Nasal cavity respiratory epithelium epithelial cell of viscerocranial mucosa (primary cell): ENCODE data around the gene DHRSX. TPM values are rescaled to one million over a fixed set of nuclear protein-coding genes. Genes with fewer than 3 reads are reported as not detected.

ENCODE experiments used
- total RNA-seq: library from RNA; depleted of rRNA; stranded (reverse); fragments of >200 nt; gene quantifications from 2 replicates; pipeline ENCODE4 v1.2.3, GENCODE V29; 2014

Gene DHRSX, protein sequence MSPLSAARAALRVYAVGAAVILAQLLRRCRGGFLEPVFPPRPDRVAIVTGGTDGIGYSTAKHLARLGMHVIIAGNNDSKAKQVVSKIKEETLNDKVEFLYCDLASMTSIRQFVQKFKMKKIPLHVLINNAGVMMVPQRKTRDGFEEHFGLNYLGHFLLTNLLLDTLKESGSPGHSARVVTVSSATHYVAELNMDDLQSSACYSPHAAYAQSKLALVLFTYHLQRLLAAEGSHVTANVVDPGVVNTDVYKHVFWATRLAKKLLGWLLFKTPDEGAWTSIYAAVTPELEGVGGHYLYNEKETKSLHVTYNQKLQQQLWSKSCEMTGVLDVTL
- 18.5 and 23.6 TPM in 2 replicates for total RNA-seq

DNA sequence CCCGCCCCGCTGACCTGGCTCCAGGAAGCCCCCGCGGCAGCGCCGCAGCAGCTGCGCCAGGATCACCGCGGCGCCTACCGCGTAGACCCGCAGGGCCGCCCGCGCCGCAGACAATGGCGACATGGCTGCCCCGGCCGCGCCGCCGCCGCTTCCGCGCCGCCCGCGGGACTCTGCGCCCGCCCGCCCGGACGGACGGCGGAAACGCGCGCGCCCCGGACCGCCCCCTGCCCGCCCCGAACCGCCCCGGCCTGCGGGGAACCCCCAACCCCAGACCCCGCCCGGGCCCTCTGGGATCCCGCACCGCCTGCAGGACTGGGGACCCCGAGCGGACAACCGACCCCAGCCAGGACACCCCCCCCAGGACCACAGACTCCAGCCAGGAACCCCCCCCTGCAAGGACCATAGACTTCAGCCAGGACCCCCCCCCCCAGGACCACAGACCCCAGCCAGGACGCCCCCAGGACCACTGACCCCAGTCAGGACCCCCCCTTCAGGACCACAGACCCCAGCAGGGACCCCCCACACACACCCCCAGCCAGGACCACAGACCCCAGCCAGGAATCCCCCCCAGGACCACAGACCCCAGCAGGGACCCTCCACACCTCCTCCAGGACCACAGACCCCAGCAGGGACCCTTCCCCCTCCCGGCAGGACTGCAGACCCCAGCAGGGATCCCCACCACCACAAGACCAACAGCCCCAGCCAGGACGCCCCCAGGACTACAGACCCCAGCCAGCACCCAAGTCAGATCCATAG lies at the start of gene DHRSX, which contains the start of gene ZBED1:
TSS of gene DHRSX (minus strand) at position 174 of the 756 bp plus-strand sequence. CDS start at position 123, 51 bp downstream.
TSS of gene ZBED1 (minus strand) at position 174 of the 756 bp plus-strand sequence. CDS start 10,257 bp downstream, outside the sequence.

Other genes with a start within 250 kb of the DHRSX start
- 17.8 and 37.7 TPM in 2 replicates for gene ZBED1, start within 50 bp of the DHRSX start, total RNA-seq
- 48.2 and 58.6 TPM in 2 replicates for gene CD99, start 190.3 kb upstream of the DHRSX start, total RNA-seq